Heart left ventricle (tissue), 16 donors: ENCODE measurements around the gene NDFIP1. TPM values are rescaled to one million over a fixed set of nuclear protein-coding genes. Genes with fewer than 3 reads are reported as not detected.
"Not testable (repeated sequence)": the region's sequence is repeated elsewhere in the genome, so short reads cannot be mapped to it uniquely, and the experiment has no call there.

Experiments
- ATAC-seq, 4 donors: fragments of 200-7000 bp; cut with Tn5 transposase; one replicate each; pipeline ENCODE4 v1.9.1; 2020 to 2022; ENCODE audit warnings: moderate library complexity in 4 of 4, mild to moderate bottlenecking in 3 of 4, moderate number of reproducible peaks in 1 of 4
- DNase-seq, 5 donors: peaks; one replicate each; pipeline ENCODE4 v3.0.0-alpha.2; 2020
- H3K27ac ChIP-seq, 12 donors: fragments of 200-600 bp; sonication (generic) in 4 of 12; one replicate each; pipeline versions ENCODE4 v1.5.0 to v1.8.0; 2016 to 2022; ENCODE audit warnings: mild to moderate bottlenecking in 2 of 12
- H3K27me3 ChIP-seq, 9 donors: fragments of 200-600 bp; sonication (generic) in 2 of 9; one replicate each; pipeline versions ENCODE4 v1.5.1 to v1.8.0; 2016 to 2022; ENCODE audit warnings: mild to moderate bottlenecking in 3 of 9
- H3K36me3 ChIP-seq, 9 donors: fragments of 200-600 bp; sonication (generic) in 2 of 9; one replicate each; pipeline versions ENCODE4 v1.5.0 to v1.8.0; 2018 to 2022; ENCODE audit warnings: mild to moderate bottlenecking in 2 of 9
- H3K4me1 ChIP-seq, 12 donors: fragments of 200-600 bp; sonication (generic) in 4 of 12; one replicate each; pipeline versions ENCODE4 v1.5.0 to v1.8.0; 2016 to 2022; ENCODE audit warnings: mild to moderate bottlenecking in 3 of 12
- H3K4me3 ChIP-seq, 12 donors: fragments of 200-600 bp; sonication (generic) in 4 of 12; one replicate each; pipeline versions ENCODE4 v1.5.0 to v1.8.0; 2017 to 2022; ENCODE audit warnings: mild to moderate bottlenecking in 9 of 12, moderate library complexity in 4 of 12
- H3K9me3 ChIP-seq, 12 donors: fragments of 200-600 bp; sonication (generic) in 4 of 12; one replicate each; pipeline versions ENCODE4 v1.5.0 to v1.8.0; 2016 to 2022; ENCODE audit warnings: mild to moderate bottlenecking in 1 of 12
- POLR2A ChIP-seq, 2 donors: fragments of 450-650 bp; IDR thresholded peaks; one replicate each; pipeline ENCODE4 v1.6.1; 2017; ENCODE audit warnings: antibody characterized with exemption in 2 of 2, mild to moderate bottlenecking in 2 of 2, moderate library complexity in 2 of 2
- WGBS, 4 donors: extraction: QIAGEN DNeasy Blood & Tissue Kit in 2 of 4; methylation state at CpG; one replicate each; pipeline versions ENCODE4 v1.1.5 to v1.1.7; 2013 to 2018; 5-methylcytosine and 5-hydroxymethylcytosine counted together
- intact Hi-C, 10 donors: fragments of 100-400 bp; cut with DNase I; formaldehyde crosslinking; loops; one replicate each; pipeline versions ENCODE4 v1.11.1 to v1.14.2; 2022
- polyA plus RNA-seq, 2 donors: library from polyadenylated mRNA; stranded (reverse); fragments of 200-250 nt; gene quantifications; one replicate each; pipeline ENCODE4 v1.2.3, GENCODE V29; 2013
- total RNA-seq, 9 donors: library from RNA; depleted of rRNA in 2 of 9; stranded (reverse); fragments of >200 nt in 2 of 9; fragmentation: NEBNext Ultra II Directional in 3 of 9; extraction: Animal tissue kit (Norgen Biotek cat#: 25700) in 3 of 9; gene quantifications; one replicate each; pipeline versions ENCODE4 v1.1.0 to v1.2.4, GENCODE V29; 2016 to 2023
- TF ChIP-seq, protein P1 (sequence below), 12 donors: fragments of 200-600 bp; sonication (generic) in 4 of 12; IDR thresholded peaks; one replicate each; pipeline versions ENCODE4 v1.5.0 to v1.8.0; 2018 to 2022; ENCODE audit warnings: antibody characterized with exemption in 12 of 12, mild to moderate bottlenecking in 5 of 12
- donor health status: ischemic (EF 13 %, LVEDD 7.1; RV severe dilation, severe dysfunction).
- donor health status: healthy with polysubstance abuse.
- donor health status: DM: no; HTN: yes; CAD: no.
- donor health status: DM: no; HTN: no; CAD: no.
- donor health status: ischemic (EF 25% LVEDD 6.9; RV normal size, moderate dysfunction).
- donor health status: ischemic (EF 25% LVEDD 5.7; RV mildly dilated, moderate dysfunction).
- donor health status: healthy.
- donor health status: DM: yes; HTN: yes; CAD: no.
- donor health status: ischemic (EF 35%, LVEDD 5.7; RV mildly dilated, moderate dysfunction).
- donor health status: nonischemic (EF 11% LVEDD 7.7; RV severe dilation, severe dysfunction).
- donor health status: DM: yes; HTN: yes; CAD: no.
- donor health status: PGD.
- donor health status: ischemic (EF 29% LVEDD 5.4; RV normal size, mild dysfunction).
- donor health status: nonischemic (EF 23%, LVEDD 6.1; RV moderate dilation, normal function).

The NDFIP1 gene
- total and polyA plus RNA-seq, 11 donors: 26.6 to 69.3 (median 61.0) TPM

- Histone ChIP-seq H3K4me1 (peaks cover 0 to 18% (median 7%) of the 10 kb centered on the region in 12 donors), H3K27ac (no peak overlapping the region), H3K27me3 (no peaks in the 10 kb centered on the region), H3K4me3 (no peak overlapping the region), H3K9me3 (no peaks in the 10 kb centered on the region), H3K36me3 (peaks cover 0 to 63% (median 25%) of the 10 kb centered on the region in 9 donors)
- 90 to 92% (median 92%) methylated on average over 12 of the region's 12 CpGs for WGBS, 4 donors
- ATAC-seq (no peak), DNase-seq (no peak)
- TF ChIP-seq, protein P1, sequence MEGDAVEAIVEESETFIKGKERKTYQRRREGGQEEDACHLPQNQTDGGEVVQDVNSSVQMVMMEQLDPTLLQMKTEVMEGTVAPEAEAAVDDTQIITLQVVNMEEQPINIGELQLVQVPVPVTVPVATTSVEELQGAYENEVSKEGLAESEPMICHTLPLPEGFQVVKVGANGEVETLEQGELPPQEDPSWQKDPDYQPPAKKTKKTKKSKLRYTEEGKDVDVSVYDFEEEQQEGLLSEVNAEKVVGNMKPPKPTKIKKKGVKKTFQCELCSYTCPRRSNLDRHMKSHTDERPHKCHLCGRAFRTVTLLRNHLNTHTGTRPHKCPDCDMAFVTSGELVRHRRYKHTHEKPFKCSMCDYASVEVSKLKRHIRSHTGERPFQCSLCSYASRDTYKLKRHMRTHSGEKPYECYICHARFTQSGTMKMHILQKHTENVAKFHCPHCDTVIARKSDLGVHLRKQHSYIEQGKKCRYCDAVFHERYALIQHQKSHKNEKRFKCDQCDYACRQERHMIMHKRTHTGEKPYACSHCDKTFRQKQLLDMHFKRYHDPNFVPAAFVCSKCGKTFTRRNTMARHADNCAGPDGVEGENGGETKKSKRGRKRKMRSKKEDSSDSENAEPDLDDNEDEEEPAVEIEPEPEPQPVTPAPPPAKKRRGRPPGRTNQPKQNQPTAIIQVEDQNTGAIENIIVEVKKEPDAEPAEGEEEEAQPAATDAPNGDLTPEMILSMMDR (IDR thresholded peaks at IDR 0.05): no peak
- no peak for TF ChIP-seq POLR2A (IDR thresholded peaks at IDR 0.05)
- intact Hi-C loops: loop anchor here (2.0 to 10.0 kb wide), 14 partner anchors 161 to 548 kb away; partner anchors contain the start of gene SPRY4 (in 4 of the 10)
Measured at GRCh38 chr5:142153674-142154448, 45.3 kb downstream of the NDFIP1 start.

DNA sequence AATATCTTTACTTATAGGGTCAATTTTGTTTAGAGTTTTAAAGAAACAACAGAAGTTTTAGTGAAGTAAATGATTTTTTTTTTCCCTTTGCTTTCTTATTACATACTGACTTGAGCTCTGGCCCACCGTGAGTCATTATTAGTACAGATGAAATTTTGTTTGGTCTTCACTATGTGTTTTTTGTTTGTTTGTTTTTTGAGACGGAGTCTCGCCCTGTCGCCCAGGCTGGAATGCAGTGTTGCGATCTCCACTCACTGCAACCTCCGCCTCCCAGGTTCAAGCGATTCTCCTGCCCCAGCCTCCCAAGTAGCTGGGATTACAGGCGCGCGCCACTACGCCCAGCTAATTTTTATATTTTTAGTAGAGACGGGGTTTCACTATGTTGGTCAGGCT, 45.9 kb downstream of the NDFIP1 start:
- H3K36me3 ChIP-seq: peaks cover 0 to 57% (median 20%) of the 10 kb centered on the region in 9 donors
- not testable (repeated sequence) for H3K4me3 ChIP-seq, H3K9me3 ChIP-seq, ATAC-seq, DNase-seq, H3K27ac ChIP-seq, H3K27me3 ChIP-seq
- peaks cover 0 to 18% (median 7%) of the 10 kb centered on the region in 12 donors for H3K4me1 ChIP-seq
- 96 to 99% (median 98%) methylated on average over 12 of the region's 12 CpGs for WGBS, 4 donors
- intact Hi-C loops: loop anchor here (5.0 to 10.0 kb wide), 11 partner anchors 160 to 548 kb away; partner anchors contain the start of gene SPRY4 (in 4 of the 10)

GRCh38 chr5:142156839-142157463, 48.4 kb downstream of the NDFIP1 start:
- TF ChIP-seq, protein P1 (IDR thresholded peaks at IDR 0.05): no peak
- no peak for TF ChIP-seq POLR2A (IDR thresholded peaks at IDR 0.05)
- Histone ChIP-seq H3K36me3 (peaks cover 0 to 34% (median 5%) of the 10 kb centered on the region in 9 donors), H3K27me3 (no peaks in the 10 kb centered on the region), H3K4me3 (no peak overlapping the region), H3K9me3 (no peaks in the 10 kb centered on the region), H3K27ac (peak overlapping the region in 1 of 12 donors; percentile 12), H3K4me1 (peaks cover 0 to 17% (median 7%) of the 10 kb centered on the region in 12 donors)
- DNase-seq (no peak), ATAC-seq (peak in 2 of 4 donors; percentile 52 to 64)
- 60 to 76% (median 66%) methylated on average over 5 of the region's 5 CpGs for WGBS, 4 donors
- intact Hi-C loops: loop anchor here in 8 of 10 donors (10.0 kb wide), 6 partner anchors 158 to 538 kb away; partner anchors contain the start of gene SPRY4 (in 4 of the 8)

- intact Hi-C loops: loop anchor here in 8 of 10 donors (10.0 kb wide), 6 partner anchors 155 to 535 kb away; partner anchors contain the start of gene SPRY4 (in 4 of the 8)
- DNase-seq: no peak
- Histone ChIP-seq H3K4me3 (no peak overlapping the region), H3K27ac (no peak overlapping the region), H3K4me1 (peaks cover 0 to 12% (median 4%) of the 10 kb centered on the region in 12 donors), H3K27me3 (no peaks in the 10 kb centered on the region), H3K36me3 (peaks cover 0 to 18% (median 5%) of the 10 kb centered on the region in 9 donors), H3K9me3 (no peaks in the 10 kb centered on the region)
- ATAC-seq: no peak
- no peak for TF ChIP-seq POLR2A (IDR thresholded peaks at IDR 0.05)
Measured at GRCh38 chr5:142159354-142159753, 50.8 kb downstream of the NDFIP1 start.

GRCh38 chr5:142164315-142164714, 55.7 kb downstream of the NDFIP1 start:
- H3K9me3 ChIP-seq: no peaks in the 10 kb centered on the region
- TF ChIP-seq POLR2A (IDR thresholded peaks at IDR 0.05): no peak
- TF ChIP-seq, protein P1 (IDR thresholded peaks at IDR 0.05): no peak
- H3K27ac ChIP-seq: no peak overlapping the region
- DNase-seq (no peak), ATAC-seq (no peak)
- H3K36me3 ChIP-seq: no peaks in the 10 kb centered on the region
- no peak overlapping the region for H3K4me3 ChIP-seq
- WGBS, 4 donors: 88 to 93% (median 91%) methylated on average over 5 of the region's 5 CpGs
- H3K27me3 ChIP-seq: no peaks in the 10 kb centered on the region
- intact Hi-C loops: no loop called here
- peaks cover 0 to 21% (median under 1%) of the 10 kb centered on the region in 12 donors for H3K4me1 ChIP-seq
